ENCODE measurements around the gene FKBP4. TPM values are rescaled to one million over a fixed set of nuclear protein-coding genes. Genes with fewer than 3 reads are reported as not detected.

FKBP4 gene
- total and polyA plus RNA-seq, 4 donors, result 44.0 to 132 (median 89.3) TPM

DNA sequence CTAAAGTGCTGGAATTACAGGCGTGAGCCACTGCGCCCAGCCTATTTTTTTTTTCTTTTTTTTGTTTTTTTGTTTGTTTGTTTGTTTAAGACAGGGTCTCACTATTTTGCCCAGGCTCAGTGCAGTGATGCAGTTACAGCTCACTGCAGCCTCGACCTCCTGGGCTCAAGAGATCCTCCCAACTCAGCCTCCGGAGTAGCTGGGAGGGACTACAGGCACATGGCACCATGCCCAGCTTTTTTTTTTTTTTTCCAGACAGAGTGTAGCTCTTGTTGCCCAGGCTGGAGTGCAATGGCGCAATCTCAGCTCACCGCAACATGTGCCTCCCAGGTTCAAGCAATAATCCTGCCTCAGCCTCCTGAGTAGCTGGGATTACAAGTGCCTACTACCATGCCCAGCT is 11.9 kb downstream of the FKBP4 start:
- Histone ChIP-seq H3K27me3 (ENCODE audit: control insufficient read depth, insufficient read depth, low read length) (no peaks in the 10 kb centered on the region), H3K27ac (ENCODE audit: low read depth, low read length) (no peak overlapping the region), H3K4me3 (ENCODE audit: low read depth, low read length) (no peak overlapping the region), H3K9me3 (ENCODE audit: control insufficient read depth, insufficient read depth, low read length) (no peaks in the 10 kb centered on the region), H3K36me3 (ENCODE audit: control insufficient read depth, insufficient read depth, low read length) (peaks cover 29% of the 10 kb centered on the region), H3K4me1 (ENCODE audit: control insufficient read depth, insufficient read depth, low read length) (peaks cover 2% of the 10 kb centered on the region)
- 80% methylated on average over 6 of the region's 6 CpGs for WGBS (ENCODE audit: insufficient coverage)
- no peak for DNase-seq (ENCODE audit: low read depth in 4 of 6, low spot score in 6 of 6)

DNA sequence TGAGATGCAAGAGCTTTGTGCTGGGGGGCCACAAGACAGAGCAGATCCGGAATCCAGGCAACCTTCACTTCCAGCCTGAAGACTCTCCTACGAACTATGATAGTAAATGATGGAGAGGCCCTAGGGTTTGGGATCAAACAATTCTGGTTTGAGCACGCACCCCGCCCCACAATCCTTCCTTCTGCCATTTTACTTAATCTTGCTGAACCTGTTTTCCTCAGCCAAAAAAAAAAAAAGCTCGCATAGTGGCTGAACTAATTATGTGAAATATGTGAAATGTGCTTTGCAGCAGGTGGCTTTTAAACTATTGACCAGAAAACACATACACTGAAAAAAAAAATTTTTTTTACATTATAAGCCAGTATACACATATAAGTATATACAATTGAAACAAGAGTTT is 17.0 kb downstream of the FKBP4 start:
- Histone ChIP-seq H3K4me3 (ENCODE audit: low read depth, low read length) (peak overlapping the region; percentile 96), H3K4me1 (ENCODE audit: control insufficient read depth, insufficient read depth, low read length) (peaks cover 3% of the 10 kb centered on the region), H3K27me3 (ENCODE audit: control insufficient read depth, insufficient read depth, low read length) (no peaks in the 10 kb centered on the region), H3K27ac (ENCODE audit: low read depth, low read length) (peak overlapping the region; percentile 99), H3K36me3 (ENCODE audit: control insufficient read depth, insufficient read depth, low read length) (peaks cover 2% of the 10 kb centered on the region), H3K9me3 (ENCODE audit: control insufficient read depth, insufficient read depth, low read length) (no peaks in the 10 kb centered on the region)
- WGBS (ENCODE audit: insufficient coverage), result no CpG with 5 or more reads among the region's 5 CpGs
- DNase-seq (ENCODE audit: low read depth in 4 of 6, low spot score in 6 of 6), result no peak

DNA sequence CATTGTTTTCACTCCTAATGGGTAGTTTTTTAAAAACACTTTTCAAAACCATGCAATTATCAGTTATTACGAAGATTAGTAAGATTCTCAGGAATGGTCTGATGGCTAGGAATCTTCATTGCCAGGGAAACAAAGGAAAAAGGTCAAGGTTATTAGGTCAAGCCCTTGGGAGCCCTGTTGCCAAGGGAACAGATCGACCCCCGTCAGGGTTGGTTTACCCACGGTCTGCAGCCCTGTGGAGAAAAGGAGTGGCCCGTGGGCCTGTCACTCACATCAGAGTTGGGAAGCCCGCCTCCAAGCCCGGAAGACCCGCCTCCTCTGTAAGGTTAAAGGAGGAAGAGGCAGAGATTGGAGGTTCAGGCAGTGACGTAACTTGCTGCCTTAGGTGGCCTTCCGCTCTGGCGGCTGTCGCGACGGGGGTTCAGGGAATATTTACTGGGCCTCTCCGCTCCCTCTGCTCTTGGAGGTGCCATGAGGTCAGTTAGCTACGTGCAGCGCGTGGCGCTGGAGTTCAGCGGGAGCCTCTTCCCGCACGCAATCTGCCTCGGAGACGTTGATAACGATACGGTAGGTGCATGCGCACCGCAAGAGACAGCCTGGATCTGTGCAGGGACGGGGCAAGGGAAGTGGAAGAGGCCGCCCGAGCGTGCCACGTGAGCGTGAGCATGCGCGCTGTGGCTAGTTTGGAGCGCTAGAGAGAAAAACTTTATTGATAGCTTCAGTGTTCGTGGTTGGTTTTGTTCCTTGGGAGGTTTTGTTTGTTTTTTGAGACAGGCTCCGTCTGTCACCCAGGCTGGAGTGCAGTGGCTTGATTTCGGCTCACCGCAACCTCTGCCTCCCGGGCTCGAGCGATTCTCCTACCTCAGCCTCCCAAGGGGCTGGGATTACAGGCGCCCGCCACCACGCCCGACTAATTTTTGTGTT is 17.8 kb downstream of the FKBP4 start, which contains the start of gene ITFG2:
ITFG2 (plus strand) TSS at position 379 of the 924 bp plus-strand sequence; CDS start at position 472, 93 bp downstream.
- H3K36me3 ChIP-seq (ENCODE audit: control insufficient read depth, insufficient read depth, low read length), result peaks cover 7% of the 10 kb centered on the region
- H3K27me3 ChIP-seq (ENCODE audit: control insufficient read depth, insufficient read depth, low read length), result no peaks in the 10 kb centered on the region
- no peaks in the 10 kb centered on the region for H3K9me3 ChIP-seq (ENCODE audit: control insufficient read depth, insufficient read depth, low read length)
- peaks cover 3% of the 10 kb centered on the region for H3K4me1 ChIP-seq (ENCODE audit: control insufficient read depth, insufficient read depth, low read length)
- H3K4me3 ChIP-seq (ENCODE audit: low read depth, low read length), result peak within 1 kb of the TSS; percentile 96
- H3K27ac ChIP-seq (ENCODE audit: low read depth, low read length), result peak within 1 kb of the TSS; percentile 99
- under 1% methylated on average over 47 of the region's 48 CpGs for WGBS (ENCODE audit: insufficient coverage)
- peak; percentile 96 to 100 (median 98) for DNase-seq (ENCODE audit: low read depth in 4 of 6, low spot score in 6 of 6)

DNA sequence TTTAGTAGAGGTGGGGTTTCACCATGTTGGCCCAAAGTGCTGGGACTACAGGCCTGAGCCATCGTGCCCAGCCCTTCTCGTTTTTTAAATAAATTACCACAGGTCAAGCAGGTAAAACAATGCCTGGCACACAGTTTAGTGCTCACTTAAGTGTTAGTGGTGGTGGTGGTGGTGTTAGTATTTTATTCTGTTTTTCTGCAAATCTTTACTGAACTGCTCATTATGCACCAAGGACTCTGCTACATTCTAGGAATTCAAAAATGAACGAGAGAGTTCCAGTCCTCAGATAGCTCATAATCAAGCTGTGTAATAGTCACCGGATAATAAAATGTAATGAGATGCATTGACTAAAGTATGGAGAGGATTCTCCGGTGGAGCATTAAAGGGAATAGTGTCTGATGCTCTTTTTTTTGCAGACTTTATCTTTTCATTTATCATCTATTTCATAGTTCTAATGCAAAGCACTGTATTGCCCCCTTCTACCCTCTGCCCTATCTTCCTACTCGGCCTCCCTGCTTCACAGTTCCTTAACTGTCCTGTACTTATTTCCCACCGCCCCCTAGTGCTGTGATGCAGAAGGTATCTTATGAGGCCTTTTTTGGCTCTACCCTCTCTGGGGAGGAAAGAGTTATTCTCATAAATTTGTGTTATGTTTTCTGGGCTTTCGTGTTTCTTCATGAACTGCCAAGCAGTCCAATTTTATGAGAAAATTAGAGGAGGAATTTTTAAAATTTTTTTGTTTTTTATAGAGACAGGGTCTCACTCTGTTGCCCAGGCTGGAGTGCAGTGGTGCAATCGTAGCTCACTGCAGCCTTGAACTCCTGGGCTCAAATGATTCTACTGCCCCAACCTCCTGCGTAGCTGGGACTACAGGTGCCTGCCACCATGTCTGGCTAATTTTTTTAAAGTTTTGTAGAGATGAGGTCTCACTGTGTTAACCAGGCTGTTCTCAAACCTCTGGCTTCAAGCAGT is 18.7 kb downstream of the FKBP4 start:
- H3K27me3 ChIP-seq (ENCODE audit: control insufficient read depth, insufficient read depth, low read length), result no peaks in the 10 kb centered on the region
- DNase-seq (ENCODE audit: low read depth in 4 of 6, low spot score in 6 of 6), result peak in 5 of 6 donors; percentile 41 to 93 (median 56)
- peaks cover 17% of the 10 kb centered on the region for H3K36me3 ChIP-seq (ENCODE audit: control insufficient read depth, insufficient read depth, low read length)
- H3K4me1 ChIP-seq (ENCODE audit: control insufficient read depth, insufficient read depth, low read length), result peaks cover 3% of the 10 kb centered on the region
- peak overlapping the region; percentile 96 for H3K4me3 ChIP-seq (ENCODE audit: low read depth, low read length)
- H3K9me3 ChIP-seq (ENCODE audit: control insufficient read depth, insufficient read depth, low read length), result no peaks in the 10 kb centered on the region
- WGBS (ENCODE audit: insufficient coverage), result 42% methylated on average over 2 of the region's 10 CpGs
- H3K27ac ChIP-seq (ENCODE audit: low read depth, low read length), result peak overlapping the region; percentile 99

GRCh38 chr12:2819810-2820209 is 25.0 kb downstream of the FKBP4 start:
- Histone ChIP-seq H3K27ac (ENCODE audit: low read depth, low read length) (no peak overlapping the region), H3K36me3 (ENCODE audit: control insufficient read depth, insufficient read depth, low read length) (peaks cover 76% of the 10 kb centered on the region), H3K4me3 (ENCODE audit: low read depth, low read length) (no peak overlapping the region), H3K27me3 (ENCODE audit: control insufficient read depth, insufficient read depth, low read length) (no peaks in the 10 kb centered on the region), H3K4me1 (ENCODE audit: control insufficient read depth, insufficient read depth, low read length) (no peaks in the 10 kb centered on the region), H3K9me3 (ENCODE audit: control insufficient read depth, insufficient read depth, low read length) (no peaks in the 10 kb centered on the region)
- DNase-seq (ENCODE audit: low read depth in 4 of 6, low spot score in 6 of 6), result no peak
- WGBS (ENCODE audit: insufficient coverage), result 97% methylated on average over 15 of the region's 15 CpGs

DNA sequence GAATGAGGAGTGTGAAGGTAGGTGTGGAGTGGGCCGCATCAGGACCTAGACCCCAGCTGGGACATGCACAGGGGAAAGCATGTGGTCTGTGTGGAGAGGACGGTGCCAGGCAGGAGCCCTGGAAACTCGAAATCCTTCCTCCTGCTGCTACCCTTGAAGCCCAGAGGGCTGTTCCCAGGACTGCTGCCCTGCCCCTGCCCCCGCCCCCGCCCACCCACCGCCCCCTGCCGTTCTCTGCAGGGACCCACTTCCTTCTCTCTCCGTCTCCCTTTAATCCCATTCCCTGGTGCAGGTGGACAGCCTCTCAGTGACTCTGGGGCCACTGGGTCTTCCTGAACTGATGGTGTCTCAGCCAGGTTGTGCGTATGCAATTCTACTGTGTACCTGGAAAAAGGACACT is 25.7 kb downstream of the FKBP4 start:
- Histone ChIP-seq H3K36me3 (ENCODE audit: control insufficient read depth, insufficient read depth, low read length) (peaks cover 82% of the 10 kb centered on the region), H3K27ac (ENCODE audit: low read depth, low read length) (no peak overlapping the region), H3K4me3 (ENCODE audit: low read depth, low read length) (no peak overlapping the region), H3K9me3 (ENCODE audit: control insufficient read depth, insufficient read depth, low read length) (no peaks in the 10 kb centered on the region), H3K4me1 (ENCODE audit: control insufficient read depth, insufficient read depth, low read length) (no peaks in the 10 kb centered on the region), H3K27me3 (ENCODE audit: control insufficient read depth, insufficient read depth, low read length) (no peaks in the 10 kb centered on the region)
- WGBS (ENCODE audit: insufficient coverage), result 89% methylated on average over 6 of the region's 9 CpGs
- no peak for DNase-seq (ENCODE audit: low read depth in 4 of 6, low spot score in 6 of 6)

- Histone ChIP-seq H3K27ac (ENCODE audit: low read depth, low read length) (no peak overlapping the region), H3K36me3 (ENCODE audit: control insufficient read depth, insufficient read depth, low read length) (peaks cover 93% of the 10 kb centered on the region), H3K4me1 (ENCODE audit: control insufficient read depth, insufficient read depth, low read length) (no peaks in the 10 kb centered on the region), H3K9me3 (ENCODE audit: control insufficient read depth, insufficient read depth, low read length) (no peaks in the 10 kb centered on the region), H3K27me3 (ENCODE audit: control insufficient read depth, insufficient read depth, low read length) (no peaks in the 10 kb centered on the region), H3K4me3 (ENCODE audit: low read depth, low read length) (no peak overlapping the region)
- 93% methylated on average over 3 of the region's 7 CpGs for WGBS (ENCODE audit: insufficient coverage)
- no peak for DNase-seq (ENCODE audit: low read depth in 4 of 6, low spot score in 6 of 6)
Measured at GRCh38 chr12:2823483-2823882, 28.7 kb downstream of the FKBP4 start.

- WGBS (ENCODE audit: insufficient coverage), result 69% methylated on average over 4 of the region's 6 CpGs
- H3K4me3 ChIP-seq (ENCODE audit: low read depth, low read length), result no peak overlapping the region
- no peaks in the 10 kb centered on the region for H3K9me3 ChIP-seq (ENCODE audit: control insufficient read depth, insufficient read depth, low read length)
- DNase-seq (ENCODE audit: low read depth in 4 of 6, low spot score in 6 of 6), result no peak
- peaks cover 90% of the 10 kb centered on the region for H3K36me3 ChIP-seq (ENCODE audit: control insufficient read depth, insufficient read depth, low read length)
- no peak overlapping the region for H3K27ac ChIP-seq (ENCODE audit: low read depth, low read length)
- H3K4me1 ChIP-seq (ENCODE audit: control insufficient read depth, insufficient read depth, low read length), result no peaks in the 10 kb centered on the region
- no peaks in the 10 kb centered on the region for H3K27me3 ChIP-seq (ENCODE audit: control insufficient read depth, insufficient read depth, low read length)
Measured at GRCh38 chr12:2824541-2824940, 29.8 kb downstream of the FKBP4 start.

DNA sequence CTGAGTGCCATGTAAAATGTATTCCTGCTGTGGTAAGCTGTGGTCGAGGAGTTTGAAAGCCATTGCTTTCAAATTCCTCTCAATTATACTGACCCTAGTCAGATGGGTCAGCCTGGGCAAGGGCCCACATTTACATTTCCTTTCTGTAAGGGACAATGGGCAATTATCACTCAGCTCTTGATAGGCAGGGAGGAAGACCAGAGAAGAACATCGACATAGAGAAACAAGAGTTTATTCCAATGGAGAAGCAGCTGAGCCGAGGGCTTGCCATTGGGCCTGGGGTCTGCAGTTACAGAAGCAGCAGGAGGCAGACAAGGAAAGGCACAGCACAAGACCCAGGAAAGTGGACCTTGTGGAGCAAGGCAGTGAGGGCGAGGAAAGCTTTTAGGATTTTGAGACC is 30.4 kb downstream of the FKBP4 start:
- peaks cover 87% of the 10 kb centered on the region for H3K36me3 ChIP-seq (ENCODE audit: control insufficient read depth, insufficient read depth, low read length)
- H3K9me3 ChIP-seq (ENCODE audit: control insufficient read depth, insufficient read depth, low read length), result no peaks in the 10 kb centered on the region
- no peaks in the 10 kb centered on the region for H3K27me3 ChIP-seq (ENCODE audit: control insufficient read depth, insufficient read depth, low read length)
- 32% methylated on average over 3 of the region's 4 CpGs for WGBS (ENCODE audit: insufficient coverage)
- H3K27ac ChIP-seq (ENCODE audit: low read depth, low read length), result no peak overlapping the region
- DNase-seq (ENCODE audit: low read depth in 4 of 6, low spot score in 6 of 6), result no peak
- H3K4me1 ChIP-seq (ENCODE audit: control insufficient read depth, insufficient read depth, low read length), result no peaks in the 10 kb centered on the region
- no peak overlapping the region for H3K4me3 ChIP-seq (ENCODE audit: low read depth, low read length)

Measured in spinal cord (tissue), 10 donors.